Glomerular visceral epithelial cell (primary cell): ENCODE data around the gene EVPL.

ENCODE experiments used
- DNase-seq: peaks from one replicate; pipeline ENCODE4 v3.0.0-alpha.2; 2016; ENCODE audit errors: extremely low spot score

EVPL gene

GRCh38 chr17:76018340-76018680 lies 8.8 kb downstream of the EVPL start:
- no peak for DNase-seq

- DNase-seq, result no peak
Observed at GRCh38 chr17:76017481-76018339, 9.4 kb downstream of the EVPL start.

- DNase-seq, result no peak
Observed at GRCh38 chr17:76014925-76015261, 12.2 kb downstream of the EVPL start.

GRCh38 chr17:76014100-76014924 lies 12.8 kb downstream of the EVPL start:
- DNase-seq, result peak; percentile 68

GRCh38 chr17:76013377-76013932 lies 13.7 kb downstream of the EVPL start:
- DNase-seq, result no peak

- DNase-seq, result no peak
Observed at GRCh38 chr17:76011951-76012350, 15.2 kb downstream of the EVPL start.

- no peak for DNase-seq
Observed at GRCh38 chr17:76009969-76010661, 17.0 kb downstream of the EVPL start.

GRCh38 chr17:76009447-76009846 lies 17.7 kb downstream of the EVPL start:
- DNase-seq, result no peak

- DNase-seq, result no peak
Observed at GRCh38 chr17:76008630-76009425, 18.3 kb downstream of the EVPL start.

GRCh38 chr17:76008208-76008607 lies 18.9 kb downstream of the EVPL start:
- DNase-seq, result no peak

- DNase-seq, result no peak
Observed at GRCh38 chr17:76007850-76008165, 19.3 kb downstream of the EVPL start.

GRCh38 chr17:76007131-76007849 lies 19.8 kb downstream of the EVPL start:
- DNase-seq, result no peak

- DNase-seq, result peak; percentile 71
Observed at GRCh38 chr17:76005263-76006149, 21.6 kb downstream of the EVPL start.

GRCh38 chr17:76004750-76005262 lies 22.3 kb downstream of the EVPL start:
- DNase-seq, result peak; percentile 29

- DNase-seq, result no peak
Observed at GRCh38 chr17:76003915-76004314, 23.2 kb downstream of the EVPL start.

- DNase-seq, result no peak
Observed at GRCh38 chr17:76002100-76002499, 25.0 kb downstream of the EVPL start.

GRCh38 chr17:76000755-76001521 lies 26.2 kb downstream of the EVPL start, which contains the start of gene CDK3:
TSS of gene CDK3 (plus strand) at chr17:76000855. CDS start at chr17:76001426, 571 bp downstream.
- DNase-seq, result no peak

- peak; percentile 60 for DNase-seq
Observed at GRCh38 chr17:76000016-76000754, 26.9 kb downstream of the EVPL start.
